Heart right ventricle (tissue), 16 donors: ENCODE results near the gene SLMAP. TPM values are rescaled to one million over a fixed set of nuclear protein-coding genes. Genes with fewer than 3 reads are reported as not detected.

Experiments used
- ATAC-seq, 8 donors: fragments of 200-7000 bp; cut with Tn5 transposase; one replicate each; pipeline ENCODE4 v1.9.1; 2020; ENCODE audit warnings: mild to moderate bottlenecking in 8 of 8, moderate library complexity in 8 of 8, moderate number of reproducible peaks in 1 of 8
- DNase-seq, 2 donors: peaks; one replicate each; pipeline ENCODE4 v3.0.0-alpha.2; 2020
- H3K27ac ChIP-seq, 10 donors: fragments of 200-600 bp; sonication (generic) in 2 of 10; one replicate each; pipeline versions ENCODE4 v1.5.0 to v1.8.0; 2020 to 2022; ENCODE audit warnings: mild to moderate bottlenecking in 3 of 10
- H3K27me3 ChIP-seq, 7 donors: fragments of 200-600 bp; one replicate each; pipeline ENCODE4 v1.8.0; 2021 to 2022; ENCODE audit warnings: mild to moderate bottlenecking in 2 of 7
- H3K36me3 ChIP-seq, 9 donors: fragments of 200-600 bp; sonication (generic) in 1 of 9; one replicate each; pipeline versions ENCODE4 v1.5.0 to v1.8.0; 2020 to 2022; ENCODE audit warnings: mild to moderate bottlenecking in 2 of 9
- H3K4me1 ChIP-seq, 9 donors: fragments of 200-600 bp; sonication (generic) in 1 of 9; one replicate each; pipeline versions ENCODE4 v1.5.0 to v1.8.0; 2020 to 2022; ENCODE audit warnings: mild to moderate bottlenecking in 4 of 9
- H3K4me3 ChIP-seq, 10 donors: fragments of 200-600 bp; sonication (generic) in 2 of 10; one replicate each; pipeline versions ENCODE4 v1.5.0 to v1.8.0; 2020 to 2022; ENCODE audit warnings: mild to moderate bottlenecking in 7 of 10, moderate library complexity in 2 of 10
- H3K9me3 ChIP-seq, 11 donors: fragments of 200-600 bp in 10 of 11; sonication (generic) in 2 of 11; one replicate each; pipeline versions ENCODE4 v1.5.0 to v1.8.0; 2013 to 2022; ENCODE audit warnings: mild to moderate bottlenecking in 2 of 11, control low read depth in 1 of 11, moderate library complexity in 1 of 11
- CTCF ChIP-seq, 9 donors: fragments of 200-600 bp; sonication (generic) in 2 of 9; IDR thresholded peaks; one replicate each; pipeline versions ENCODE4 v1.5.0 to v1.8.0; 2021 to 2022; ENCODE audit warnings: antibody characterized with exemption in 9 of 9, mild to moderate bottlenecking in 5 of 9, moderate library complexity in 1 of 9
- WGBS, 2 donors: extraction: QIAGEN DNeasy Blood & Tissue Kit; methylation state at CpG; one replicate each; pipeline ENCODE4 v1.1.7; 2013; ENCODE audit warnings: inconsistent platforms in 1 of 2; 5-methylcytosine and 5-hydroxymethylcytosine counted together
- intact Hi-C, 10 donors: fragments of 100-400 bp; cut with DNase I; formaldehyde crosslinking; loops; one replicate each; pipeline versions ENCODE4 v1.11.1 to v1.14.2; 2022
- polyA plus RNA-seq, 2 donors: library from polyadenylated mRNA; stranded (reverse); fragments of 200-250 nt; gene quantifications; one replicate each; pipeline ENCODE4 v1.2.3, GENCODE V29; 2013
- total RNA-seq, 10 donors: library from RNA; stranded (reverse); fragmentation: NEBNext Ultra II Directional in 3 of 10; extraction: Animal tissue kit (Norgen Biotek cat#: 25700) in 3 of 10; gene quantifications; one replicate each; pipeline versions ENCODE4 v1.2.1 to v1.2.4, GENCODE V29; 2021 to 2023
- donor health status: Arrhythmogenic right ventricular cardiomyopathy.
- donor health status: ischemic (EF 13 %, LVEDD 7.1; RV severe dilation, severe dysfunction).
- donor health status: healthy with polysubstance abuse.
- donor health status: DM: no; HTN: yes; CAD: no.
- donor health status: DM: no; HTN: no; CAD: no.
- donor health status: ischemic (EF 25% LVEDD 6.9; RV normal size, moderate dysfunction).
- donor health status: ischemic (EF 25% LVEDD 5.7; RV mildly dilated, moderate dysfunction).
- donor health status: healthy.
- donor health status: DM: yes; HTN: yes; CAD: no.
- donor health status: Ischemic cardiomyopathy.
- donor health status: ischemic (EF 35%, LVEDD 5.7; RV mildly dilated, moderate dysfunction).
- donor health status: nonischemic (EF 11% LVEDD 7.7; RV severe dilation, severe dysfunction).
- donor health status: DM: yes; HTN: yes; CAD: no.
- donor health status: PGD.
- donor health status: ischemic (EF 29% LVEDD 5.4; RV normal size, mild dysfunction).
- donor health status: nonischemic (EF 23%, LVEDD 6.1; RV moderate dilation, normal function).

SLMAP gene
- total and polyA plus RNA-seq, 12 donors, result 65.8 to 724 (median 341) TPM

- no peak overlapping the region for H3K4me3 ChIP-seq
- H3K4me1 ChIP-seq, result peaks cover 0 to 8% (median 0%) of the 10 kb centered on the region in 9 donors
- TF ChIP-seq CTCF (IDR thresholded peaks at IDR 0.05), result no peak
- DNase-seq (no peak), ATAC-seq (no peak)
- no peaks in the 10 kb centered on the region for H3K36me3 ChIP-seq
- H3K27ac ChIP-seq, result no peak overlapping the region
- H3K27me3 ChIP-seq, result no peaks in the 10 kb centered on the region
- no peaks in the 10 kb centered on the region for H3K9me3 ChIP-seq
- intact Hi-C loops, result no loop called here
- 30 to 36% methylated on average over 2 of the region's 2 CpGs for WGBS, 2 donors
These were observed 46.5 kb upstream of the SLMAP start for GRCh38 chr3:57709559-57709958.

- no peaks in the 10 kb centered on the region for H3K4me1 ChIP-seq
- intact Hi-C loops, result no loop called here
- H3K36me3 ChIP-seq, result no peaks in the 10 kb centered on the region
- H3K4me3 ChIP-seq, result no peak overlapping the region
- 64 to 68% methylated on average over 4 of the region's 4 CpGs for WGBS, 2 donors
- ATAC-seq (peak in 2 of 8 donors; percentile 16 to 37), DNase-seq (no peak)
- H3K9me3 ChIP-seq, result no peaks in the 10 kb centered on the region
- H3K27me3 ChIP-seq, result no peaks in the 10 kb centered on the region
- H3K27ac ChIP-seq, result no peak overlapping the region
- no peak for TF ChIP-seq CTCF (IDR thresholded peaks at IDR 0.05)
These were observed 40.4 kb upstream of the SLMAP start for GRCh38 chr3:57715686-57716085.

GRCh38 chr3:57717205-57717868 lies 38.8 kb upstream of the SLMAP start:
- ATAC-seq (no peak), DNase-seq (no peak)
- intact Hi-C loops, result no loop called here
- Histone ChIP-seq H3K4me3 (no peak overlapping the region), H3K27ac (no peak overlapping the region), H3K27me3 (no peaks in the 10 kb centered on the region), H3K4me1 (no peaks in the 10 kb centered on the region), H3K36me3 (no peaks in the 10 kb centered on the region), H3K9me3 (no peaks in the 10 kb centered on the region)
- WGBS, 2 donors, result 92 to 94% methylated on average over 6 of the region's 6 CpGs
- no peak for TF ChIP-seq CTCF (IDR thresholded peaks at IDR 0.05)

- Histone ChIP-seq H3K4me1 (no peaks in the 10 kb centered on the region), H3K36me3 (no peaks in the 10 kb centered on the region), H3K9me3 (no peaks in the 10 kb centered on the region), H3K27ac (no peak overlapping the region), H3K27me3 (no peaks in the 10 kb centered on the region), H3K4me3 (no peak overlapping the region)
- WGBS, 2 donors, result 89 to 100% methylated on average over 1 of the region's 1 CpG
- no peak for TF ChIP-seq CTCF (IDR thresholded peaks at IDR 0.05)
- ATAC-seq, result no peak
- no peak for DNase-seq
- intact Hi-C loops, result no loop called here
These were observed 38.0 kb upstream of the SLMAP start for GRCh38 chr3:57718118-57718517.
